Gastroesophageal sphincter (tissue), 4 donors: ENCODE results near the gene NR2F2. TPM values are rescaled to one million over a fixed set of nuclear protein-coding genes. Genes with fewer than 3 reads are reported as not detected.

Experiments
- ATAC-seq: fragments of 150-250 bp; one replicate; pipeline ENCODE4 v1.9.1; 2016; ENCODE audit warnings: mild to moderate bottlenecking, moderate library complexity
- H3K27ac ChIP-seq, 4 donors: fragments of 200-600 bp; sonication (generic) in 3 of 4; 1 replicate in 3 of 4; 2 replicates in 1 of 4; pipeline ENCODE4 v1.5.1; 2016 to 2019
- H3K27me3 ChIP-seq: fragments of 200-600 bp; sonication (generic); one replicate; pipeline ENCODE4 v1.5.1; 2019
- H3K36me3 ChIP-seq, 2 donors: fragments of 200-600 bp; sonication (generic); one replicate each; pipeline ENCODE4 v1.5.1; 2019; ENCODE audit warnings: control low read depth in 1 of 2
- H3K4me1 ChIP-seq, 3 donors: fragments of 200-600 bp; sonication (generic); 1 replicate in 2 of 3; 2 replicates in 1 of 3; pipeline ENCODE4 v1.5.1; 2016 to 2019; ENCODE audit warnings: control low read depth in 2 of 3
- H3K4me3 ChIP-seq, 2 donors: fragments of 200-600 bp; sonication (generic); one replicate each; pipeline ENCODE4 v1.5.1; 2019; ENCODE audit warnings: mild to moderate bottlenecking in 1 of 2, moderate library complexity in 1 of 2
- H3K9me3 ChIP-seq, 3 donors: fragments of 200-600 bp; sonication (generic); one replicate each; pipeline ENCODE4 v1.5.1; 2017 to 2019; ENCODE audit warnings: control low read depth in 2 of 3
- CTCF ChIP-seq, 4 experiments: fragments of 200-600 bp in 2 of 4; fragments of 450-650 bp in 2 of 4; sonication (generic) in 1 of 4; IDR thresholded peaks; one replicate each; pipeline ENCODE4 v1.5.1; 2017 to 2019; ENCODE audit warnings: antibody characterized with exemption in 4 of 4, mild to moderate bottlenecking in 2 of 4, moderate library complexity in 2 of 4
- EP300 ChIP-seq: sonication (generic); formaldehyde crosslinking; IDR thresholded peaks from one replicate; pipeline ENCODE4 v1.6.1; 2017; ENCODE audit warnings: antibody characterized with exemption, mild to moderate bottlenecking
- POLR2A ChIP-seq, 2 donors: fragments of 450-650 bp; IDR thresholded peaks; one replicate each; pipeline ENCODE4 v1.6.1; 2017; ENCODE audit warnings: antibody characterized with exemption in 2 of 2, mild to moderate bottlenecking in 2 of 2, moderate library complexity in 1 of 2
- POLR2AphosphoS5 ChIP-seq: sonication (generic); formaldehyde crosslinking; IDR thresholded peaks from one replicate; pipeline ENCODE4 v1.6.1; 2017; ENCODE audit warnings: antibody characterized with exemption
- WGBS, 2 donors: methylation state at CpG; one replicate each; pipeline ENCODE4 v1.1.5; 2018; ENCODE audit warnings: low coverage in 1 of 2; 5-methylcytosine and 5-hydroxymethylcytosine counted together
- total RNA-seq, 4 donors: library from RNA; depleted of rRNA; stranded (reverse); fragments of >200 nt; gene quantifications; one replicate each; pipeline ENCODE4 v1.1.0, GENCODE V29; 2016

The NR2F2 gene
- total RNA-seq, 4 donors from 2014 or later = 82.7 to 126 (median 91.8) TPM

DNA sequence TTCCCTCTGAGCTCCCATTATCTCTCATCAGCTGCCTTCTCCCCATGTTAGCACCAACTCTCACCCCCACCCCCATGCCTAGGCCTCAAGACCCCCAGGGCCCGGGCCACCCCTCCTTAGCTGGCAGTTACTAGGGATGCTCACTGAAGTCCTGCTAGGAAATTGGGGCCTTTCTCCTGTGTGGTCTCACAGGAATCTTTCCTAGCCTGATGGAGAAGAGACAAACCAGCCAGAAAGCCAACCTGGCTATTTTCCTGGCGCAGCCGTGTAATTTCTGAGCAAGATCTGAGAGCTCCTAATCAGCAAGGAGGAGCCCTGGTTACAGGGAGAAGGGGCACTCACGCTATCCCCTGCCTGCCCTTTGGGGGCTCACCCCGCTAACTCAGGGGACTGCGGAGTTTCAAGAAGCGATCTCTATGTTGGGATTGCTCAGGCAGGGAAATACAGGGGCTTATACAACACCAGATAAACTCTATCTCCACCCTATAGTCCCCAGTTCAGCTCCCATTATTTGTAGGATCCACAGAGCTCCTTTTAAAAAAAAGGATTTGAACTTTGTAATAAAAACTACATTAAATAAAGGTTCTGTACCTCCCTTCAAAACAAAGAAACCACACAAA is 25.2 kb downstream of the NR2F2 start:
- H3K4me1 ChIP-seq = peaks cover 0 to 93% (median 18%) of the 10 kb centered on the region in 3 donors
- H3K36me3 ChIP-seq = no peaks in the 10 kb centered on the region
- no peaks in the 10 kb centered on the region for H3K27me3 ChIP-seq
- ATAC-seq = no peak
- H3K4me3 ChIP-seq = peak overlapping the region in 1 of 2 donors; percentile 73
- WGBS, 2 donors = 50% methylated on average over 5 of the region's 7 CpGs; no CpG with 5 or more reads in 1 of the 2 donors
- H3K27ac ChIP-seq = peak overlapping the region; percentile 75 to 98 (median 94)
- H3K9me3 ChIP-seq = no peaks in the 10 kb centered on the region
- TF ChIP-seq EP300 = no peak
- TF ChIP-seq POLR2AphosphoS5 = no peak
- TF ChIP-seq POLR2A (IDR thresholded peaks at IDR 0.05) = no peak
- TF ChIP-seq CTCF (IDR thresholded peaks at IDR 0.05) = no peak

GRCh38 chr15:96356494-96357455 is 26.3 kb downstream of the NR2F2 start:
- H3K27ac ChIP-seq = peak overlapping the region; percentile 32 to 98 (median 94)
- TF ChIP-seq POLR2AphosphoS5 = peak; percentile 49
- peak; percentile 98 to 100 (median 99) for TF ChIP-seq CTCF (IDR thresholded peaks at IDR 0.05)
- TF ChIP-seq POLR2A (IDR thresholded peaks at IDR 0.05) = no peak
- peak overlapping the region; percentile 77 to 93 for H3K4me3 ChIP-seq
- no peaks in the 10 kb centered on the region for H3K36me3 ChIP-seq
- ATAC-seq = peak; percentile 65
- H3K4me1 ChIP-seq = peaks cover 0 to 93% (median 18%) of the 10 kb centered on the region in 3 donors
- 0% methylated on average over 10 to 11 of the region's 67 CpGs for WGBS, 2 donors
- H3K9me3 ChIP-seq = no peaks in the 10 kb centered on the region
- H3K27me3 ChIP-seq = no peaks in the 10 kb centered on the region

GRCh38 chr15:96358001-96358801 is 27.7 kb downstream of the NR2F2 start:
- Histone ChIP-seq H3K9me3 (no peaks in the 10 kb centered on the region), H3K4me3 (peak overlapping the region in 1 of 2 donors; percentile 77), H3K4me1 (peaks cover 0 to 79% (median 18%) of the 10 kb centered on the region in 3 donors), H3K27ac (peak overlapping the region in 3 of 4 donors; percentile 33 to 98 (median 93)), H3K27me3 (no peaks in the 10 kb centered on the region), H3K36me3 (no peaks in the 10 kb centered on the region)
- WGBS, 2 donors = 62 to 95% methylated on average over 7 to 16 of the region's 31 CpGs
- ATAC-seq = no peak
- TF ChIP-seq POLR2AphosphoS5 (no peak), POLR2A (IDR thresholded peaks at IDR 0.05) (no peak), EP300 (no peak), CTCF (IDR thresholded peaks at IDR 0.05) (no peak)

DNA sequence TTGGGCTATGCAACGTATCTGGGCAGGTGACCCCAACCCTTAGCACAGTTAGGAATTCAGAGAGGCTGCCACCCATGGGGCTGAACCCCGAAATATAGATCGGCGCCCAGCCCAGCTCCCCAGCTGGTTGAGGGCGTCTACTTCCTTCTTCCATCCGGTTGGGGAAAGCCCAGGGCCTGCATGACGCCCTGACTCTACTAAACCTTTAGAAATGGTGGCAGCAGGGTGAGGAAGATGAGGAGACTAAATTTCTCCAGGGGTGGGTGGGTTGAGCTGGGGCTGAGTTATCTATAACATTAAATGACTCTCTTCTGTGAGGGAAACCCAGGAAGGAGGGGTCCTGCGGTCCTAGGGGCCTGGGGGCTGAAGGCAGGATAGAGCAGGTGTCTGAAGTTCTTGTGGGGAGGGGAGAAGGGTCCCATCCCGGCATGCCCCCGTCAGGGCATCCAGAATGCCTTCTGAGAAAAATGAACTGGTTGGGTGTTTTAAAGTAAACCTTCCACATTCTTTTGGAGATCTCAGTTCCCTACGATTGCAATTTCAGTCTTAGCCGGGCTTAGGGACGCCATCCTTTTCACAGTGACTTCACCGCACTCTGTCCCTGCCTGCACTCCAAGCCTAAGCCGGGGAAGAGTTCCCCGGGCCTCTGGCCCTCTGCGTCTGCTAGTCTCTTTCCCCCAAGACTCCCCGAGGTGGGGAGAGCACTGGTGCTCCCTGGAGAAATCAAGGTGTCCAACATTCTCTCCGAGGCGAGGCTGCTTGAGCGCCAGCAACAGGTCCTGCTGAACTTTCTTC is 28.5 kb downstream of the NR2F2 start:
- Histone ChIP-seq H3K27ac (peak overlapping the region in 3 of 4 donors; percentile 61 to 98 (median 93)), H3K9me3 (no peaks in the 10 kb centered on the region), H3K4me3 (peak overlapping the region in 1 of 2 donors; percentile 63), H3K36me3 (no peaks in the 10 kb centered on the region), H3K27me3 (no peaks in the 10 kb centered on the region), H3K4me1 (peaks cover 0 to 71% (median 18%) of the 10 kb centered on the region in 3 donors)
- no peak for ATAC-seq
- 44 to 60% methylated on average over 1 to 4 of the region's 21 CpGs for WGBS, 2 donors
- TF ChIP-seq EP300 = no peak
